IMR-90 (cell line): ENCODE measurements around the gene UXS1. TPM values are rescaled to one million over a fixed set of nuclear protein-coding genes. Genes with fewer than 3 reads are reported as not detected.

Source experiments
- ATAC-seq: fragments of 200-7000 bp; cut with Tn5 transposase; 2 replicates; pipeline ENCODE4 v1.9.1; 2020; ENCODE audit warnings: low read depth, mild to moderate bottlenecking, moderate library complexity
- BruUV-seq: library from RNA; stranded (reverse); fragments of 400-500 nt; replicated peaks from 2 replicates; lab custom pipeline; 2021; lab: Mats Ljungman, UMichigan
- CTCF ChIA-PET: fragments of 300-600 bp; formaldehyde crosslinking; extraction: SDS; loops from one replicate; lab custom pipeline; 2021; ENCODE audit warnings: antibody characterized with exemption; lab: Yijun Ruan, JAX
- POLR2A ChIA-PET: fragments of 300-600 bp; sonication (Branson Sonifier 250); formaldehyde crosslinking; loops from one replicate; lab custom pipeline; 2022; ENCODE audit warnings: antibody characterized with exemption; ENCODE audit not compliant: unreplicated experiment; lab: Charles Lee
- DNase-seq: peaks from one replicate; pipeline ENCODE4 v3.0.0; 2013
- H2AFZ ChIP-seq: replicated peaks from 2 replicates; pipeline ENCODE3; 2013; ENCODE audit warnings: low read length, mild to moderate bottlenecking; ENCODE audit not compliant: poor library complexity
- H2AK5ac ChIP-seq: 2 replicates; pipeline ENCODE4 v1.6.1; 2013; ENCODE audit warnings: low read depth, low read length, inconsistent platforms
- H2AK9ac ChIP-seq: replicated peaks from 2 replicates; pipeline ENCODE3; 2013; ENCODE audit warnings: mild to moderate bottlenecking, low read depth, low read length, moderate library complexity; ENCODE audit not compliant: poor library complexity
- H2BK120ac ChIP-seq: 2 replicates; pipeline ENCODE4 v1.6.1; 2013; ENCODE audit warnings: low read depth, low read length, inconsistent platforms
- H2BK15ac ChIP-seq: 3 replicates; pipeline ENCODE4 v1.6.1; 2013; ENCODE audit warnings: low read depth, low read length, inconsistent platforms
- H2BK20ac ChIP-seq: 2 replicates; pipeline ENCODE4 v1.6.1; 2013; ENCODE audit warnings: low read depth, mild to moderate bottlenecking, inconsistent platforms, low read length, moderate library complexity
- H2BK5ac ChIP-seq: 2 replicates; pipeline ENCODE4 v1.6.1; 2013; ENCODE audit warnings: mild to moderate bottlenecking, low read depth, low read length, inconsistent platforms; ENCODE audit not compliant: poor library complexity, severe bottlenecking
- H3K14ac ChIP-seq: replicated peaks from 2 replicates; pipeline ENCODE4 v1.6.1; 2013; ENCODE audit warnings: low read depth, low read length, inconsistent platforms
- H3K18ac ChIP-seq: 2 replicates; pipeline ENCODE4 v1.6.1; 2013; ENCODE audit warnings: low read depth, low read length, control low read depth
- H3K23ac ChIP-seq: 2 replicates; pipeline ENCODE4 v1.6.1; 2013; ENCODE audit warnings: low read depth, low read length, inconsistent platforms
- H3K27ac ChIP-seq: 2 replicates; pipeline ENCODE4 v1.5.1; 2013; ENCODE audit warnings: mild to moderate bottlenecking, control low read depth, low read length; ENCODE audit not compliant: insufficient read depth
- H3K27me3 ChIP-seq: 2 replicates; pipeline ENCODE4 v1.6.1; 2013; ENCODE audit warnings: low read length; ENCODE audit not compliant: control insufficient read depth, insufficient read depth
- H3K36me3 ChIP-seq: 2 replicates; pipeline ENCODE4 v1.6.1; 2013; ENCODE audit warnings: low read length, mixed read lengths; ENCODE audit not compliant: control insufficient read depth, insufficient read depth
- H3K4ac ChIP-seq: 2 replicates; pipeline ENCODE4 v1.6.1; 2013; ENCODE audit warnings: low read depth, low read length, inconsistent platforms
- H3K4me1 ChIP-seq: 2 replicates; pipeline ENCODE4 v1.6.1; 2013; ENCODE audit warnings: low read length, mixed read lengths; ENCODE audit not compliant: control insufficient read depth, insufficient read depth
- H3K4me2 ChIP-seq: 2 replicates; pipeline ENCODE4 v1.6.1; 2013; ENCODE audit warnings: low read depth, mild to moderate bottlenecking, control low read depth, low read length, moderate library complexity
- H3K4me3 ChIP-seq: 2 replicates; pipeline ENCODE4 v1.5.1; 2013; ENCODE audit warnings: low read depth, mild to moderate bottlenecking, control low read depth, low read length, moderate library complexity; ENCODE audit not compliant: insufficient read depth
- H3K56ac ChIP-seq: 2 replicates; pipeline ENCODE4 v1.6.1; 2013; ENCODE audit warnings: low read length, inconsistent platforms; ENCODE audit not compliant: insufficient read depth; ENCODE audit errors: extremely low read depth
- H3K79me1 ChIP-seq, 2 experiments: 2 replicates each; pipeline ENCODE4 v1.6.1; 2013; ENCODE audit warnings: low read length in 2 of 2, inconsistent platforms in 1 of 2, low read depth in 1 of 2
- H3K9ac ChIP-seq: 2 replicates; pipeline ENCODE4 v1.6.1; 2013; ENCODE audit warnings: low read depth, low read length, control low read depth
- H3K9me1 ChIP-seq: 2 replicates; pipeline ENCODE4 v1.6.1; 2013; ENCODE audit warnings: low read length, inconsistent platforms; ENCODE audit not compliant: insufficient read depth
- H3K9me3 ChIP-seq: 2 replicates; pipeline ENCODE4 v1.6.1; 2013; ENCODE audit warnings: low read length; ENCODE audit not compliant: control insufficient read depth, insufficient read depth
- H4K20me1 ChIP-seq: 2 replicates; pipeline ENCODE4 v1.6.1; 2013; ENCODE audit warnings: low read length, inconsistent platforms; ENCODE audit not compliant: insufficient read depth
- H4K5ac ChIP-seq: 2 replicates; pipeline ENCODE4 v1.6.1; 2013; ENCODE audit warnings: mild to moderate bottlenecking, low read depth, low read length, control low read depth
- H4K8ac ChIP-seq, 2 experiments: 2 replicates each; pipeline ENCODE4 v1.6.1; 2013; ENCODE audit warnings: low read depth in 2 of 2, low read length in 2 of 2, control low read depth in 1 of 2, inconsistent platforms in 1 of 2
- H4K91ac ChIP-seq: 2 replicates; pipeline ENCODE4 v1.6.1; 2013; ENCODE audit warnings: low read depth, low read length, inconsistent platforms; ENCODE audit not compliant: insufficient read depth
- BHLHE40 ChIP-seq: fragments of 150-350 bp; IDR thresholded peaks from 2 replicates; pipeline ENCODE4 v1.6.1; 2016; ENCODE audit warnings: mild to moderate bottlenecking, low read depth, low read length
- CHD1 ChIP-seq: IDR thresholded peaks from 2 replicates; pipeline ENCODE4 v1.6.1; 2012; ENCODE audit warnings: low read depth, low read length, improper control_type of control experiment
- MAZ ChIP-seq: IDR thresholded peaks from 2 replicates; pipeline ENCODE4 v1.6.1; 2012; ENCODE audit warnings: low read depth, mild to moderate bottlenecking, low read length, improper control_type of control experiment, moderate library complexity, borderline replicate concordance
- NFE2L2 ChIP-seq: fragments of 150-350 bp; IDR thresholded peaks from 2 replicates; pipeline ENCODE4 v1.6.1; 2016; ENCODE audit warnings: low read depth, mild to moderate bottlenecking, low read length
- RAD21 ChIP-seq: IDR thresholded peaks from 2 replicates; pipeline ENCODE4 v1.6.1; 2012; ENCODE audit warnings: low read length, improper control_type of control experiment
- WGBS, 2 experiments: methylation state at CpG; one replicate each; pipeline versions ENCODE4 v1.1.5 to v1.1.7; 2013; ENCODE audit warnings: missing lambda C conversion rate in 2 of 2; ENCODE audit not compliant: insufficient read length in 1 of 2; ENCODE audit errors: extremely low coverage in 2 of 2; 5-methylcytosine and 5-hydroxymethylcytosine counted together
- dilution Hi-C: fragments of 300-500 bp; cut with HindIII; formaldehyde crosslinking; loops from one replicate; pipeline ENCODE4 v1.14.3; 2018; ENCODE audit warnings: low sequenced_read_pairs; ENCODE audit not compliant: unreplicated experiment
- in situ Hi-C: fragments of 300-500 bp; cut with MboI; formaldehyde crosslinking; loops from 3 replicates; pipeline ENCODE4 v1.14.3; 2019; ENCODE audit warnings: low sequenced_read_pairs, inconsistent platforms, mixed read lengths
- intact Hi-C: fragments of 100-400 bp; cut with micrococcal nuclease; formaldehyde crosslinking; loops from 2 replicates; pipeline ENCODE4 v1.10.0; 2022
- polyA plus RNA-seq, 3 experiments: library from polyadenylated mRNA; depleted of rRNA; stranded (reverse); fragments of >200 nt; gene quantifications; 2 replicates each; pipeline ENCODE4 v1.2.3, GENCODE V29; 2012; ENCODE audit warnings: low replicate concordance in 1 of 3
- total RNA-seq: library from RNA; depleted of rRNA; stranded (reverse); fragments of >200 nt; gene quantifications from 2 replicates; pipeline ENCODE4 v1.2.3, GENCODE V29; 2012
- TF ChIP-seq, protein P1 (sequence below): fragments of 150-350 bp; IDR thresholded peaks from 2 replicates; pipeline ENCODE4 v1.6.1; 2017; ENCODE audit warnings: mild to moderate bottlenecking, antibody characterized with exemption, low read length, low read depth

UXS1 gene
- total and polyA plus RNA-seq, 2 of the 4 experiments (the other 2 are of a cell fraction) = 33.7 to 54.3 TPM

GRCh38 chr2:106099691-106100090 is 94.4 kb downstream of the UXS1 start (continued):
- TF ChIP-seq RAD21 = no peak
- TF ChIP-seq BHLHE40 = no peak
- TF ChIP-seq MAZ = no peak
- TF ChIP-seq, protein P1, sequence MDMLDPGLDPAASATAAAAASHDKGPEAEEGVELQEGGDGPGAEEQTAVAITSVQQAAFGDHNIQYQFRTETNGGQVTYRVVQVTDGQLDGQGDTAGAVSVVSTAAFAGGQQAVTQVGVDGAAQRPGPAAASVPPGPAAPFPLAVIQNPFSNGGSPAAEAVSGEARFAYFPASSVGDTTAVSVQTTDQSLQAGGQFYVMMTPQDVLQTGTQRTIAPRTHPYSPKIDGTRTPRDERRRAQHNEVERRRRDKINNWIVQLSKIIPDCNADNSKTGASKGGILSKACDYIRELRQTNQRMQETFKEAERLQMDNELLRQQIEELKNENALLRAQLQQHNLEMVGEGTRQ = no peak
- TF ChIP-seq NFE2L2 = no peak

DNA sequence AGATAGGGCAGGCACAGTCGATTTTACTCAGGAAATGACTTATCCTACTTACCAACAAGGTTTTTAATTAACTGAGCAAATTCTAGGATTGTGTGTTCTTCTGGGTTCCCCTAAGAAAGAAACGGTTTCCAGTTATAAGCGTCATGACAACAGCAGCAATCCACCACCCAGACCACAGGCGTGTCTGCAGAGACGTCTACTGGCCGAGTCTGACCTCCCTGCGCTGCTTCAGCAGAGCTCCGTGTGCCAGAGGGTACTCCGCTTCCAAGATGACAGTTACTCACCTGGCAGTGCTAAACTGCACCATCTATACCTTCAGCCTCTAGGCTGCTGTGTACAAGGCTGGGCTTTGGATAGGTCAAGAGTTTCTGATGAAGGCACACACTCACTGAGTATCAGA is 95.4 kb downstream of the UXS1 start:
- H2AK5ac ChIP-seq = no peak overlapping the region
- TF ChIP-seq, protein P1 = no peak
- no peak for TF ChIP-seq CHD1
- no peaks in the 10 kb centered on the region for H3K79me1 ChIP-seq
- no peak overlapping the region for H2BK15ac ChIP-seq
- no peak overlapping the region for H3K4me3 ChIP-seq
- ATAC-seq (no peak), DNase-seq (no peak)
- no peak overlapping the region for H2AK9ac ChIP-seq
- 65% methylated on average over 4 of the region's 9 CpGs; no CpG with 5 or more reads in 1 of the 2 experiments for WGBS, 2 experiments
- H4K20me1 ChIP-seq = no peaks in the 10 kb centered on the region
- no peaks in the 10 kb centered on the region for H3K9me1 ChIP-seq
- H2AFZ ChIP-seq = no peak overlapping the region
- H2BK20ac ChIP-seq = no peak overlapping the region
- H4K8ac ChIP-seq = no peak overlapping the region
- H3K23ac ChIP-seq = no peak overlapping the region
- H3K4me1 ChIP-seq = no peaks in the 10 kb centered on the region
- H4K91ac ChIP-seq = no peak overlapping the region
- dilution Hi-C loops (no loop called here), intact Hi-C loops (no loop called here), in situ Hi-C loops (no loop called here)
- H3K4me2 ChIP-seq = no peak overlapping the region
- no peak overlapping the region for H4K5ac ChIP-seq
- no peaks in the 10 kb centered on the region for H3K27me3 ChIP-seq
- ChIA-PET POLR2A (no interaction called here), CTCF (interaction anchor here (1.2 kb wide), 1 partner anchor 12 kb away, joined by 3 read pairs; no protein-coding TSS in a partner anchor)
- H2BK120ac ChIP-seq = no peak overlapping the region
- no peak overlapping the region for H3K56ac ChIP-seq
- H3K9me3 ChIP-seq = no peaks in the 10 kb centered on the region
- no peak overlapping the region for H3K14ac ChIP-seq
- no peak overlapping the region for H3K18ac ChIP-seq
- no peak overlapping the region for H3K9ac ChIP-seq
- H3K4ac ChIP-seq = no peak overlapping the region
- H3K27ac ChIP-seq = no peak overlapping the region
- no peak overlapping the region for H2BK5ac ChIP-seq
- H3K36me3 ChIP-seq = peaks cover 22% of the 10 kb centered on the region
- no TSS peak for BruUV-seq
